Left lobe of liver (tissue), 2 donors: ENCODE data around the gene HCN3. TPM values are rescaled to one million over a fixed set of nuclear protein-coding genes. Genes with fewer than 3 reads are reported as not detected.

Experiments
- ATAC-seq: fragments of 200-7000 bp; cut with Tn5 transposase; one replicate; pipeline ENCODE4 v1.9.1; 2020; ENCODE audit warnings: mild to moderate bottlenecking, moderate library complexity
- DNase-seq: peaks from one replicate; pipeline ENCODE4 v3.0.0-alpha.2; 2020; ENCODE audit warnings: low spot score
- total RNA-seq: library from RNA; stranded (reverse); gene quantifications from one replicate; pipeline ENCODE4 v1.2.1, GENCODE V29; 2021
- donor health status: DM: no; HTN: no; CAD: no; lungs with moderate emphysema.
- donor health status: DM: no; HTN: yes; CAD: no.

Gene HCN3
- total RNA-seq, 1 donor from 2014 or later: 2.5 TPM

GRCh38 chr1:155253797-155254196, 23.5 kb upstream of the HCN3 start:
- ATAC-seq: no peak
- no peak for DNase-seq

GRCh38 chr1:155254228-155254713, 23.0 kb upstream of the HCN3 start:
- ATAC-seq (no peak), DNase-seq (no peak)

GRCh38 chr1:155254714-155255242, 22.5 kb upstream of the HCN3 start:
- DNase-seq: no peak
- no peak for ATAC-seq

GRCh38 chr1:155255243-155256007, 21.8 kb upstream of the HCN3 start, which contains the start of gene ENTREP3:
Gene ENTREP3 (minus strand): TSS chr1:155255483. CDS start chr1:155254877, 606 bp downstream.
- DNase-seq (peak; percentile 86), ATAC-seq (peak; percentile 89)

DNA sequence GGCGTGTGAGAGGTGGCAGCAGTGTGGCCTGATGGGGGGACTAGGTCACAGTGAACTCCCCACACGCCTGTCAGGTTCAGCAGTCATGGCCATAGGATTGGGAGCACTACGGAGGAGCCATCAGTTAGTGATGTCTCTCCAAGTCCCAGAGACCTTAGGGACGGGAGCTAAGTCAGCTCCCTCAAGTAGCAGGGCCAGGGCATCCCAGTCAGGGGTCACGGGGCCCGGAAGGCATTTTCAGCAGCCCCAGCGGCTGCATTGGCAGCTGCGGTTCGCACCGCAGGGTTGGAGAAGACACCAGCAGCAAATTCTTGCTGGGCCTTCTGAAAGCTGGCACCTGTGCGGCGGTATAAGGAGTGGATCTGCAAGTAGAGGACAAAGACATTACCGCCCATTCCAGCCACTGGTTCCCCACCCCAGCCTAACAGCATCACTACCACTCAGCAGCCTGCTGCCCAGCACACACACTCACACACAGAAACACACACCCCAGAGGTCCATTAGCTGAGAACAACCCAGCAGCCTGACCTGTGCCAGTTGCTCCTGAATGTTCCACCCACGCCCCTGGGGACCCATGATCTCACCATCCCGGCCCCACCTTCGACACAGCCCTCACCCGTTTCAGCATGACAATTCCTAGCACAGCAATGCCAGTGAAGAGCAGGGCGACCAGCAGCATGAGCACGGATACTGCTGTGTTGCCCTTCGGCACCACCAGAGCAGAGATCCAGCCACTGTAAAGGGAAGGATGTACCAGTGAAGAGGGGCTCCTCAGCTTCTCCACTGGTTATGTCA, 21.0 kb upstream of the HCN3 start:
- ATAC-seq (peak; percentile 5), DNase-seq (no peak)

- ATAC-seq (no peak), DNase-seq (no peak)
Measured at GRCh38 chr1:155260276-155260675, 17.0 kb upstream of the HCN3 start.

DNA sequence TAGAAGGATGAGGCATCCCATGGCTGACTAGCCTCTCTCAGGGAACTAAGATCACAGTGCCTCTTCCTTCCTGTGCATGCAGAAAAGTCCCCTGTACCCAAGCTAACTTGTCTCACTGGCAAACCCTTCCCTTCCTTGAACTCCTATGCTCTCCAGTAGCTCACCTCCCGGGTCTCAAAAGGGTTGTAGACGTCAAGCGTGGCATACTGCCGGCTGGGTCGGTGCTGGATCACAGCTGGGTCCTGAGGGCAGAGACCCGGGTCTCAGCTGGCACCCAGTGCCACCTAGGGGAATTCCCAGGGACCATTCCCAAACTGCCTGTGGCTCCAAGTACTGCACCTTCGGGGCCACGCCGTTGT, 15.8 kb upstream of the HCN3 start:
- DNase-seq (no peak), ATAC-seq (no peak)

- ATAC-seq (peak; percentile 96), DNase-seq (peak; percentile 97)
Measured at GRCh38 chr1:155261852-155262673, 15.2 kb upstream of the HCN3 start, which contains the start of gene SCAMP3. Gene SCAMP3 (minus strand): TSS chr1:155262360. CDS start chr1:155262151, 209 bp downstream.

DNA sequence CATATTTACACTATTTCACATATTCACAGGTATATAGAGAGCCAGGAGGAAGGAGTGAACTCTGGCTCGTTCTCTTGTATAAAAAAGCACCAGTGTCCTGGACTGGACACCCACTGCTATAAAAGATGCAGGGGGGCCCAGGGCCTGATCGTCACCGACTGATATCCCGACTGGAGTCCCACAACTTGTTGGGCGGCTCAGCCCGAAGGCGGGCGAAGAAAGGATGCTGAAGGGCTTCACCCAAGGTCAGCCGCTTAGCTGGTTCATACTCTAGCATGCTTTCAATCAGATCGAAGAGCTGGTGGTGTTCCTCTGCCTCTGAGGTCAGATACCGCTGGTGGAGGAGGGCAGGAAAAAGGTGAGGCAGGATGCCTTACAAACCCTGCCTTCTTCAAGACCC, 14.2 kb upstream of the HCN3 start:
- ATAC-seq: no peak
- DNase-seq: no peak

- DNase-seq (no peak), ATAC-seq (no peak)
Measured at GRCh38 chr1:155266553-155266952, 10.7 kb upstream of the HCN3 start.

DNA sequence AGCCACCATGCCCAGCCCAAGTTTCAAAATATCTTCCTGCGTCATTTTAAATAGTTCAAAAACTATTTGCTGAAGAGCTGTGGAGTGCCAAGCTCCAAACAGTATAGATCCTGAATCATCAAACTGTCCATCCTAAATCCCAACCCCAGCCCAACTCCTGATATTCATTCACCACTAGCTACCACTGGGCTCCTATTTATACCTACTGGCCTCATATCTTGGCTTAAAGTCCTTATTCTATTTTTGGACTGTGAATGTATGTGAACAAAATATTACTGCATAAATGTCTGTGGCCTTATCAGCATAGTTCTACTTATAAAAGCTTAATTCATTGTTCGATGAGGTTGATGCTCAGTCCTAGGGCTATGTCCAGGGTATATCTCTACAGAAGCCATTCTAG, 9.9 kb upstream of the HCN3 start:
- DNase-seq: no peak
- ATAC-seq: no peak

GRCh38 chr1:155268630-155269029, 8.6 kb upstream of the HCN3 start:
- ATAC-seq: no peak
- no peak for DNase-seq

- ATAC-seq (no peak), DNase-seq (no peak)
Measured at GRCh38 chr1:155269381-155269780, 7.9 kb upstream of the HCN3 start.

DNA sequence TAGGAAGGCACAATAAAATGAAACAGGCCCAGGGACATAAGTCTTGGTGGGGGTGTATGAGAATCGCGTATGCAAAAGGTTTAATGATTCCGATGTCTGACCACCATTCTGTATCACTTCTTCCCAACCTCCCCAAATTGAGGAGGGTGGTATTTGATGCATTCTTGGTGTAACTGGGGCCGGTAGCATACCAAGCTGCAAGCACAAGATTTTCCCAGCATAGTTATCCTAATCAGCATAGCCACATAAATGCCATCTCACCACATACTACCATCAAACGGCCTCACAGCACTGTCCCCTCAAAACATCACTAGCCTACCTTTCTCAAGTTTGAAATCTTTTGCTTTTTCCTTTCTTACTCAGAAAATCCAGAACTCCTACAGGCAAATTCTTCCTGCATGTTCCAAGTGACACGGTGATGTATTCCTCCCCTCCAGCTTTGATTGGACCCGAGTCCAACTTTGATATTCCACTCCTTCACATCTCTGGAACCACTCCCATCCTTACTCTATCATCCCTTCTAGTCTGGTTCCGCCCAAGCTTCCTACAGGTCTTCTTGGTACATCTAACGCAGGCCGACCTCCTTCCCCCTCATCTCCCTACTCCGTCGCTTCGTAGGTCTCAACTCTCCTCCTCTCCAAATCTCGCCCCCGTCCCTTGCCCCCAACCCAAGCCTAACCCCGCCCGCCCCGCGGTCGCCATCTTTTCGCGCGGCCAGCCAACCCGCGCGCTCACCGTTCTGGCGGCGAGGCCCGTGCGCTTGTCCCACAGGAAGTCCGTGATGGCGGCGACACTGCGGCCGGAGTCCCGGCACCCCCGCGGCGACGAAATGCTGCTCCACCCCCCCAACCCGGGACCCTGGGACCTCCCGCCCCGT, 4.6 kb upstream of the HCN3 start:
- peak; percentile 33 for ATAC-seq
- DNase-seq: no peak

DNA sequence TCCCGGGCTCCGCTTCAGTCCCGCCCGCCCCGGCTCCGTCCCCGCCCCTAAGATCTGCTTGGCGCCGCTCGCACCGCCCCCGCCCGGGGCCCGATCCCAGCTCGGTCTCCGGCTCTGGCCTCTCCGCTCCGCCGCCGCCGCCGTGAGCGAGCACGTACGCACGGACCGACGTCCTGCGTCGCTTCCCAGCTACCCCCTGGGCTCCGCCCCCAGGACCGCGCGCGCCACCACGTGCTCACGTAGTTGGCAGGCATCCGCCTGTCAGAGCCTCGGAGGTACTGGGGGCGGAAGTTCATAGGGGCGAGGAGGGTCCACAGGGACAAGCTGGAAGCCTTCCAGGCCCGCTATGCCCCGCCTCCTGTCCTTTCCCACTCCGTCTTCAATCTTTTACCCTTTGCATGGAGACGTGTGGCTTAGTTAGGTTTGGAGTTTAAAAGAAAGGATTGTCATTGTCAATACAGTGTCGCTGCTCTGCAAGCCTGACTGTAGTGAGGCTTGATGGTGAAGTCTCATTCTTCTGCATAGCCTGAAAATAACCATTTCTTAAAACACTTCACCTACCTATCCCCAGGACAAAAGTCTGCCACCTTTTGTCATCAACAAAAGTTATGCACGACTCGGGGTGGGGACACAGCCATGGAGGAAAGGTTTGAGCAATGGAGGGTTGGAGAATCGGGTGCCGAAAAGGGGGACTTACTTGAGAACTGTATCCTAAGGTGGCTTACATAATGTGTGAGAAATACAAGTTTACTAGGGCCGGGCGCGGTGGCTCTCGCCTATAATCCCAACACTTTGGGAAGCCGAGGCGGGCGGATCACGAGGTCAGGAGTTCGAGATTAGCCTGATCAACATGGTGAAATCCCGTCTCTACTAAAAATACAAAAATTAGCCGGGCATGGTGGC, 3.7 kb upstream of the HCN3 start, which contains the start of gene CLK2:
Gene CLK2, minus strand, starts transcription at position 162 of the 903 bp plus-strand sequence. CDS start 2,527 bp downstream, outside the sequence.
- peak; percentile 97 for DNase-seq
- ATAC-seq: peak; percentile 82

GRCh38 chr1:155277902-155278688, 832 bp downstream of the HCN3 start:
- DNase-seq: no peak
- ATAC-seq: peak; percentile 7

DNA sequence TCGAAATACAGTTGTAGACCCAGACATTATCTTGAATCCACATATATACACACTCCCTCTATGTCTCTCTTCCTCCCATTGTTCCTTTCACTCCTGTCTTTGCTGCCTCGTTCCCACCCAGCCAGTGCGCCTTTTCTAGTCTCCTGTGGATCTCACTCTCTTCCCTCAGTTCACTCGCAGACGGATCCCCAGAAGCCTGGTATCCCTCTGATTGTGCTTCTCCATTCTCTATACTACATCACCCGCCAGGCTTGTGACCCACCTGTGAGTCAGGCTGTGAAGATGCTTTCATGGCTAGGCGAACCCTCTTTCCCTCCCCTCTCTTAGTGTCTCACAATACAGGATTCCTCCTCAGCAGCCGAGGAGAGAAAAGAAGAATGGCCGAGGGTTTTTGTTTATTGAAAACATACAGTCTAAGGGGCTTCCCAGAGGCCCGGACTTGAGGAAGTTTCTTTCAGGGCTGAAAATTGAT, 1.5 kb downstream of the HCN3 start:
- no peak for DNase-seq
- ATAC-seq: no peak

- no peak for DNase-seq
Measured at GRCh38 chr1:155279268-155279667, 2.0 kb downstream of the HCN3 start.

More at GRCh38 chr1:155279268-155279667, 2.0 kb downstream of the HCN3 start:
- no peak for ATAC-seq
